GM12878 (cell line): ENCODE results near the gene RIPOR3. TPM values are rescaled to one million over a fixed set of nuclear protein-coding genes. Genes with fewer than 3 reads are reported as not detected.

Experiments used
- ATAC-seq: fragments of 200-7000 bp; cut with Tn5 transposase; 3 replicates; pipeline ENCODE4 v1.9.1; 2020; ENCODE audit warnings: mild to moderate bottlenecking, moderate library complexity
- BruUV-seq: library from RNA; stranded (reverse); fragments of 400-500 nt; replicated peaks from 2 replicates; lab custom pipeline; 2021; lab: Mats Ljungman, UMichigan
- CTCF ChIA-PET: fragments of 300-600 bp; sonication (Branson Sonifier 250); formaldehyde crosslinking; extraction: SDS; loops from one replicate; lab custom pipeline; 2021; ENCODE audit warnings: inconsistent platforms; lab: Yijun Ruan, JAX
- POLR2A ChIA-PET: fragments of 350-600 bp; formaldehyde crosslinking; extraction: SDS; loops from one replicate; lab custom pipeline; 2021; ENCODE audit warnings: inconsistent platforms; lab: Charles Lee
- RAD21 ChIA-PET: fragments of 300-600 bp; sonication (Branson Sonifier 250); formaldehyde crosslinking; loops from one replicate; lab custom pipeline; 2023; ENCODE audit warnings: antibody characterized with exemption; ENCODE audit not compliant: unreplicated experiment; lab: Charles Lee
- SMC1A ChIA-PET: fragments of 300-600 bp; sonication (Branson Sonifier 250); formaldehyde crosslinking; loops from one replicate; lab custom pipeline; 2023; ENCODE audit not compliant: unreplicated experiment, uncharacterized antibody; lab: Charles Lee
- DNase-seq: peaks from one replicate; pipeline ENCODE4 v3.0.0-alpha.2; 2011; ENCODE audit warnings: low read depth, low spot score
- FAIRE-seq: peaks from 3 replicates; lab custom pipeline; 2011; peaks lifted over from hg19 to GRCh38; lab: Jason Lieb, UNC
- H2AFZ ChIP-seq: 2 replicates; pipeline ENCODE4 v1.6.0; 2011; ENCODE audit warnings: low read depth, low read length, control low read depth; ENCODE audit not compliant: control insufficient read depth
- H3K27ac ChIP-seq: 2 replicates; pipeline ENCODE4 v1.5.1; 2011; ENCODE audit warnings: control low read depth; ENCODE audit not compliant: control insufficient read depth, insufficient read depth
- H3K27me3 ChIP-seq, 2 experiments: replicated peaks in 1 of 2; 2 replicates each; pipeline versions ENCODE4 v1.6.0 to v1.6.1; 2011; ENCODE audit warnings: low read length in 1 of 2; ENCODE audit not compliant: control insufficient read depth in 2 of 2, insufficient read depth in 2 of 2
- H3K36me3 ChIP-seq, 2 experiments: 2 replicates each; pipeline ENCODE4 v1.5.1; 2011; ENCODE audit warnings: low read length in 1 of 2; ENCODE audit not compliant: control insufficient read depth in 2 of 2, insufficient read depth in 2 of 2
- H3K4me1 ChIP-seq: 2 replicates; pipeline ENCODE4 v1.6.1; 2011; ENCODE audit warnings: mild to moderate bottlenecking, low read length, moderate library complexity, mixed read lengths; ENCODE audit not compliant: control insufficient read depth, insufficient read depth
- H3K4me2 ChIP-seq: 2 replicates; pipeline ENCODE4 v1.6.0; 2011; ENCODE audit warnings: control low read depth; ENCODE audit not compliant: control insufficient read depth, insufficient read depth
- H3K4me3 ChIP-seq: fragments of 200-600 bp; sonication (generic); 2 replicates; pipeline ENCODE4 v1.5.1; 2016
- H3K79me2 ChIP-seq: 2 replicates; pipeline ENCODE4 v1.6.0; 2011; ENCODE audit warnings: low read length; ENCODE audit not compliant: control insufficient read depth, insufficient read depth
- H3K9ac ChIP-seq: 2 replicates; pipeline ENCODE4 v1.8.0; 2011; ENCODE audit warnings: low read length, control low read depth, mixed read lengths; ENCODE audit not compliant: control insufficient read depth, insufficient read depth
- H3K9me3 ChIP-seq: replicated peaks from 3 replicates; pipeline ENCODE4 v1.5.1; 2011; ENCODE audit warnings: mild to moderate bottlenecking, low read length; ENCODE audit not compliant: control insufficient read depth, insufficient read depth
- H4K20me1 ChIP-seq: 2 replicates; pipeline ENCODE4 v1.6.0; 2011; ENCODE audit not compliant: control insufficient read depth, insufficient read depth
- CEBPB ChIP-seq, 2 experiments: fragments of 150-350 bp in 1 of 2; IDR thresholded peaks; 2 replicates each; pipeline ENCODE4 v1.6.1; 2012 to 2014; ENCODE audit warnings: low read depth in 2 of 2, low read length in 2 of 2, borderline replicate concordance in 1 of 2, inconsistent platforms in 1 of 2
- EZH2 ChIP-seq: IDR thresholded peaks from 2 replicates; pipeline ENCODE4 v1.6.1; 2012; ENCODE audit warnings: low read depth, mild to moderate bottlenecking, control low read depth, inconsistent platforms, low read length, borderline replicate concordance; ENCODE audit not compliant: control insufficient read depth
- IKZF2 ChIP-seq, 2 experiments: fragments of 450-650 bp; IDR thresholded peaks; 2 replicates each; pipeline ENCODE4 v1.6.1; 2017; ENCODE audit warnings: mild to moderate bottlenecking in 2 of 2, moderate library complexity in 2 of 2
- NFYB ChIP-seq: IDR thresholded peaks from 2 replicates; pipeline ENCODE4 v1.6.1; 2011; ENCODE audit warnings: low read depth, mild to moderate bottlenecking, low read length, improper control_type of control experiment, moderate library complexity; ENCODE audit not compliant: insufficient read depth
- SIN3A ChIP-seq: IDR thresholded peaks from 2 replicates; pipeline ENCODE4 v1.6.1; 2012; ENCODE audit warnings: low read depth, low read length, improper control_type of control experiment
- YY1 ChIP-seq: IDR thresholded peaks from 2 replicates; pipeline ENCODE4 v1.6.1; 2011; ENCODE audit warnings: low read depth, mild to moderate bottlenecking, low read length
- ZNF207 ChIP-seq: fragments of 450-650 bp; IDR thresholded peaks from 2 replicates; pipeline ENCODE4 v1.6.1; 2014; ENCODE audit warnings: antibody characterized with exemption, mild to moderate bottlenecking, borderline replicate concordance
- ZNF687 ChIP-seq: fragments of 450-650 bp; IDR thresholded peaks from 2 replicates; pipeline ENCODE4 v1.6.1; 2017; ENCODE audit warnings: mild to moderate bottlenecking, moderate library complexity
- WGBS: methylation state at CpG from one replicate; pipeline ENCODE4 v1.1.6; 2016; ENCODE audit warnings: low lambda C conversion rate; ENCODE audit not compliant: insufficient replicate concordance, insufficient coverage; ENCODE audit errors: missing lambda C conversion rate; 5-methylcytosine and 5-hydroxymethylcytosine counted together
- in situ Hi-C: fragments of 300-500 bp; cut with MboI; formaldehyde crosslinking; loops from 9 replicates; pipeline ENCODE4 v1.14.3; 2018; ENCODE audit warnings: mixed read lengths
- intact Hi-C: fragments of 100-400 bp; cut with micrococcal nuclease; formaldehyde crosslinking; loops from one replicate; pipeline ENCODE4 v1.14.2; 2022; ENCODE audit not compliant: unreplicated experiment
- polyA plus RNA-seq, 11 experiments: library from polyadenylated mRNA; depleted of rRNA in 4 of 11; unstranded in 6 of 11; stranded (reverse) in 5 of 11; fragments of >200 nt; fragmentation: Nextera tagmentation in 4 of 11; fragmentation: Illumina TruSeq in 1 of 11; extraction: Ambion mirVana in 4 of 11; extraction: Trizol in 1 of 11; gene quantifications; 1 replicate in 1 of 11; 2 replicates in 10 of 11; pipeline versions ENCODE4 v1.2.1 to v1.2.3, GENCODE V29; 2011 to 2016; ENCODE audit warnings: inconsistent platforms in 2 of 11, missing spikeins in 2 of 11, low read depth in 1 of 11
- total RNA-seq, 4 experiments: library from RNA; depleted of rRNA in 3 of 4; stranded (reverse); fragments of >200 nt in 3 of 4; fragmentation: Illumina TruSeq in 1 of 4; extraction: Trizol in 1 of 4; gene quantifications; 2 replicates each; pipeline versions ENCODE4 v1.2.1 to v1.2.3, GENCODE V29; 2013 to 2021

The RIPOR3 gene
- total and polyA plus RNA-seq, 10 of the 15 experiments (the other 5 are each of a cell fraction or from before 2014, with no cell fraction given), result 0.04 to 0.55 (median 0.12) TPM; not detected in 6

GRCh38 chr20:50560867-50561266, 130.5 kb downstream of the RIPOR3 start:
- ATAC-seq (no peak), DNase-seq (no peak), FAIRE-seq (no peak)
- RAD21 ChIA-PET, result interaction anchor here (1.3 kb wide), 1 partner anchor 14 kb away, joined by 3 read pairs; no protein-coding TSS in a partner anchor
- Histone ChIP-seq H3K36me3 (peaks cover 13 to 44% of the 10 kb centered on the region in 2 experiments), H3K4me3 (no peak overlapping the region), H3K9me3 (no peaks in the 10 kb centered on the region; the same call in 2 of the 3 replicates), H3K9ac (no peak overlapping the region), H3K79me2 (peaks cover 42% of the 10 kb centered on the region), H3K4me2 (no peak overlapping the region), H4K20me1 (no peaks in the 10 kb centered on the region), H2AFZ (no peak overlapping the region), H3K27ac (peak overlapping the region; percentile 14; the same call in 1 of the 2 replicates), H3K4me1 (peaks cover 7% of the 10 kb centered on the region; the same call in 1 of the 2 replicates), H3K27me3 (no peaks in the 10 kb centered on the region)
- SMC1A ChIA-PET, result interaction anchor here (1.0 to 73.1 kb wide), 3 partner anchors 9 to 52 kb away, joined by 3 to 2799 read pairs (median 4); partner anchors contain the start of gene PTPN1
- intact Hi-C loops (no loop called here), in situ Hi-C loops (no loop called here)
- POLR2A ChIA-PET, result interaction anchor here (0.7 to 1.2 kb wide), 2 partner anchors 47 to 56 kb away, joined by 3 read pairs; no protein-coding TSS in a partner anchor
- CTCF ChIA-PET, result interaction anchor here (1.0 to 2.6 kb wide), 7 partner anchors 11 to 56 kb away, joined by 3 to 7 read pairs (median 3); no protein-coding TSS in a partner anchor
- no TSS peak for BruUV-seq
- TF ChIP-seq SIN3A, result no peak
- no peak for TF ChIP-seq CEBPB (IDR thresholded peaks at IDR 0.05; ENCODE audit: borderline replicate concordance in 1 of 2, low read depth in 2 of 2, low read length in 2 of 2)
- no peak for TF ChIP-seq YY1
- 0% methylated on average over 5 of the region's 5 CpGs for whole genome bisulfite sequencing

- DNase-seq (no peak), FAIRE-seq (no peak), ATAC-seq (no peak)
- ChIA-PET RAD21 (interaction anchor here (1.1 kb wide), 1 partner anchor 56 kb away, joined by 3 read pairs; no protein-coding TSS in a partner anchor), CTCF (interaction anchor here (1.0 to 2.2 kb wide), 3 partner anchors 9 to 56 kb away, joined by 3 to 5 read pairs (median 4); no protein-coding TSS in a partner anchor), SMC1A (interaction anchor here (0.6 to 73.1 kb wide), 3 partner anchors 10 to 903 kb away, joined by 3 to 2799 read pairs (median 4); partner anchors contain the start of gene PTPN1), POLR2A (interaction anchor here (0.7 to 1.2 kb wide), 3 partner anchors 48 to 76 kb away, joined by 3 read pairs; no protein-coding TSS in a partner anchor)
- 81% methylated on average over 8 of the region's 8 CpGs for WGBS
- Histone ChIP-seq H3K9ac (no peak overlapping the region), H3K4me3 (no peak overlapping the region), H3K9me3 (peaks cover 2% of the 10 kb centered on the region; the same call in 2 of the 3 replicates), H3K4me2 (no peak overlapping the region), H3K27ac (no peak overlapping the region), H3K27me3 (no peaks in the 10 kb centered on the region), H4K20me1 (no peaks in the 10 kb centered on the region), H3K79me2 (peaks cover 49% of the 10 kb centered on the region), H2AFZ (no peak overlapping the region), H3K4me1 (peaks cover 7% of the 10 kb centered on the region; the same call in 1 of the 2 replicates), H3K36me3 (peaks cover 11 to 38% of the 10 kb centered on the region in 2 experiments)
- BruUV-seq, result no TSS peak
- in situ Hi-C loops, result no loop called here
- intact Hi-C loops, result no loop called here
- no peak for TF ChIP-seq EZH2
- no peak for TF ChIP-seq IKZF2 (IDR thresholded peaks at IDR 0.05)
- no peak for TF ChIP-seq NFYB
- TF ChIP-seq ZNF687, result no peak
- no peak for TF ChIP-seq ZNF207
Measured at GRCh38 chr20:50559856-50560638, 131.3 kb downstream of the RIPOR3 start.
